ENCODE data around the gene SH3BP1. TPM values are rescaled to one million over a fixed set of nuclear protein-coding genes. Genes with fewer than 3 reads are reported as not detected.
A peak's percentile ranks its signal among the peaks of the same experiment; 100 is the strongest.
"Not testable (repeated sequence)": the region's sequence is repeated elsewhere in the genome, so short reads cannot be mapped to it uniquely, and the experiment has no call there.

SH3BP1 gene
- total and polyA plus RNA-seq, 2 of the 13 experiments (the other 11 are each of a cell fraction or from before 2014, with no cell fraction given), result 8.4 to 18.5 TPM

DNA sequence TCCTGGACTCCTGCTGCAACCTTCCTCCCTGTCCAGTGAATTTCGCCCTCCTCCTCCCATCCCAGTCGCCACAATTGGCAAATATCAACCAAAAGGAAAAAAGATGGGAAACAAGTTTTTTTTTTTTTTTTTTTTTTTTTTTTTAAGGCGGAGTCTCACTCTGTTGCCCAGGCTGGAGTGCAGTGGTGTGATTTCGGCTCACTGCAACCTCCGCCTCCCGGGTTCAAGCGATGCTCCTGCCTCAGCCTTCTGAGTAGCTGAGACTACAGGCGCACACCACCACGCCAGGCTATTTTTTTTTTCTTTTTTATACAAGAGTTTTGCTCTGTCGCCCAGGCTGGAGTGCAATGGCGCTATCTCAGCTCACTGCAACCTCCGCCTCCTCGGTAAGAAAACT lies 56.8 kb downstream of the SH3BP1 start:
- peaks cover 5 to 15% of the 10 kb centered on the region in 2 experiments; a peak in 4 of 5 replicates for H3K36me3 ChIP-seq (replicated peaks in 1 of 2; ENCODE audit: control insufficient read depth in 1 of 2, insufficient read depth in 2 of 2, low read length in 2 of 2)
- POLR2A ChIA-PET, result interaction anchor here (0.9 to 2.2 kb wide), 3 partner anchors 11 to 45 kb away, joined by 3 to 9 read pairs (median 3); partner anchors contain the start of genes NOL12 and PDXP
- intact Hi-C loops (cut with micrococcal nuclease; ENCODE audit: unreplicated experiment); H3K4me2 ChIP-seq (ENCODE audit: low read depth, low read length); in situ Hi-C loops (cut with HindIII; ENCODE audit: extremely low pct_ligation_motif_present, low pct_unique_long_range_greater_than_20kb); H4K20me1 ChIP-seq (ENCODE audit: insufficient read depth, low read length); H3K9ac ChIP-seq (ENCODE audit: insufficient read depth, low read depth, low read length); FAIRE-seq; H3K27ac ChIP-seq (ENCODE audit: extremely low read length, insufficient read depth, low read length); H3K9me3 ChIP-seq (ENCODE audit: low read length); H3K79me2 ChIP-seq (ENCODE audit: insufficient read depth, low read length); ATAC-seq; H2AFZ ChIP-seq (ENCODE audit: low read length); DNase-seq (ENCODE audit: low spot score); H3K4me3 ChIP-seq (replicated peaks in 1 of 3; ENCODE audit: insufficient read depth in 1 of 3, low read depth in 2 of 3, low read length in 3 of 3); H3K27me3 ChIP-seq (ENCODE audit: control insufficient read depth in 1 of 2, insufficient read depth in 2 of 2, low read length in 2 of 2); CTCF ChIA-PET (ENCODE audit: low intra/inter-chr PET ratio, low total read pairs); BruUV-seq (replicated peaks); H3K4me1 ChIP-seq (ENCODE audit: insufficient read depth, low read length): not testable (repeated sequence)
- 97% methylated on average over 13 of the region's 13 CpGs for WGBS (ENCODE audit: low lambda C conversion rate)

DNA sequence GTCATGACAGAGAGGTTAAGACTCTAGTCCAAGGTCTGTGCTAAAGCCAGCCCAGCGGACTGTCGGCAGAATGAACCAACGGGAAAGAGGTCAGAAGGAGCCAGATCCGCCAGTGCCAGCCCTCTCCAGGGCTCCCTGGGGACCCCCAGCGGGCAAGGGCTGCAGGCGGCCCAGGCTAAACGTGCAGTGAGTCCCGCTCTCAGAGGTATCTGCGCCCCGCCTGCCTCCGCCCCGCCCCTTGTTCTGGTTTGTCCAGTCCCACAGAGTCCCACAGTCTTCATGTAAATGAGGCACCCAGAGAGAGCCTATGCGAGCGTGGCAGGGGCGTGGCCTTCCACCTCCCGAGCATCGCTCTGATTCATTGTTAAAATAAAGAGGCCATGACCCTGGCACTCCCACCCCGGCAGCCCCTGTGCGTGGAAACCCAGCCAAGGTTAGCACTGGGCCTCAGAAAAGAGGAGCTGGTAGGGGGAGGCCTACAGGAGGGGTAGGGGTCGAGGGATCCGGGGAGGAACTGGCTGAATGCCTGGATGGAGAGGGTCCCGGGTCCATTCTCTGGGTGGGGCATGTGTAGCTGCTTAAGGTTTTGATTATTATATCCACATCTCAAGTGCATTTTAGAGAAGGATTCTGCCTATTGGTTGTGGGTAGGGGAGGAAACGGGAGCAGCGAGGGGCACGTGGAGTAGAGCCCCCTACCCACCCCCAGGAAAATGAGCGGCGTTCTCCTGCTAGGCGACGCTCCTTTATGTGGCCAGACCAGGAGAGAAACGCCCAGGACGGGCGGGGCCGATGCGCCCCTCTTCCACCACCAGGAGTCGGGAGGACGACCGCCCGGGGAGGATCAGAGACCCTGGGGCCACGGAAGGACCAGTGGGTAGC lies 57.4 kb downstream of the SH3BP1 start, which contains the start of gene TRIOBP:
Gene TRIOBP, plus strand, starts transcription at position 392 of the 881 bp plus-strand sequence. CDS start 4,318 bp downstream, outside the sequence.
- H3K27ac ChIP-seq (ENCODE audit: extremely low read length, insufficient read depth, low read length), result no peak within 1 kb of the TSS
- DNase-seq (ENCODE audit: low spot score) (no peak), ATAC-seq (peak; percentile 53; the same call in 2 of the 3 replicates), FAIRE-seq (no peak)
- no peak for TF ChIP-seq ZNF33B (CRISPR knock-in tag; IDR thresholded peaks at IDR 0.05)
- no peak within 1 kb of the TSS for H2AFZ ChIP-seq (ENCODE audit: low read length)
- H3K9me3 ChIP-seq (ENCODE audit: low read length), result no peaks in the 10 kb centered on the region
- H3K27me3 ChIP-seq (ENCODE audit: control insufficient read depth in 1 of 2, insufficient read depth in 2 of 2, low read length in 2 of 2), result no peaks in the 10 kb centered on the region
- ChIA-PET POLR2A (interaction anchor here (1.3 to 2.2 kb wide), 2 partner anchors 11 to 39 kb away, joined by 3 to 9 read pairs; partner anchors contain the start of genes NOL12 and PDXP), CTCF (ENCODE audit: low intra/inter-chr PET ratio, low total read pairs) (no interaction called here)
- H3K79me2 ChIP-seq (ENCODE audit: insufficient read depth, low read length), result no peaks in the 10 kb centered on the region
- H3K4me3 ChIP-seq (replicated peaks in 1 of 3; ENCODE audit: insufficient read depth in 1 of 3, low read depth in 2 of 3, low read length in 3 of 3), result no peak within 1 kb of the TSS
- H3K36me3 ChIP-seq (replicated peaks in 1 of 2; ENCODE audit: control insufficient read depth in 1 of 2, insufficient read depth in 2 of 2, low read length in 2 of 2), result peaks cover 7 to 10% of the 10 kb centered on the region in 2 experiments; a peak in 4 of 5 replicates
- H3K9ac ChIP-seq (ENCODE audit: insufficient read depth, low read depth, low read length), result no peak within 1 kb of the TSS
- no peak within 1 kb of the TSS for H3K4me2 ChIP-seq (ENCODE audit: low read depth, low read length)
- in situ Hi-C loops (cut with HindIII; ENCODE audit: extremely low pct_ligation_motif_present, low pct_unique_long_range_greater_than_20kb) (no loop called here), intact Hi-C loops (cut with micrococcal nuclease; ENCODE audit: unreplicated experiment) (no loop called here)
- WGBS (ENCODE audit: low lambda C conversion rate), result 92% methylated on average over 38 of the region's 39 CpGs
- BruUV-seq (replicated peaks), result no TSS peak
- no peaks in the 10 kb centered on the region for H3K4me1 ChIP-seq (ENCODE audit: insufficient read depth, low read length)
- H4K20me1 ChIP-seq (ENCODE audit: insufficient read depth, low read length), result no peaks in the 10 kb centered on the region

Data from HepG2 (cell line).